IPS-11a (cell line): ENCODE measurements around the gene ERCC8.
A peak's percentile ranks its signal among the peaks of the same experiment; 100 is the strongest.
"Not testable (repeated sequence)": the region's sequence is repeated elsewhere in the genome, so short reads cannot be mapped to it uniquely, and the experiment has no call there.

Experiments used
- H3K4me3 ChIP-seq: one replicate; pipeline ENCODE4 v1.5.1; 2013; ENCODE audit warnings: low read depth, low read length, control low read depth

Gene ERCC8

GRCh38 chr5:60918466-60918865, 26.4 kb downstream of the ERCC8 start:
- H3K4me3 ChIP-seq, result no peak overlapping the region

GRCh38 chr5:60916646-60917045, 28.2 kb downstream of the ERCC8 start:
- H3K4me3 ChIP-seq, result no peak overlapping the region

DNA sequence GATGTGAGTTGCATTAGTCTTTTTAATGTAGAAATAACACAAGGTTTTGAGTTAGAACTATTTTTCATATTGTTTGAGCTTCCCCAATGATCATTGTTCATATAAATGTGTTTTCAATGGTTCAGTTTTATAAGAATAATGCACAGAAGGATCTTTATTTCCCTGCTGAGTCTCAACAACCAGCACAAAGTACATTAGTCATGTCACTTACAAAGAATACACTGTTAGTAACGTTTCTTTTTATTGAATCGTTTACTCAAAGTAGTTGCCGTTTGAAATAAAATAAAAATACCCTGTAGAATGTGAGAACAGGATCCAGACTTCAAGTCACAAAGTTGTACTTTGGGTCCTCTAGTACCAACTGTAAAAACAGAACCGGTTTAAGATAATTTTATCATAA, 41.5 kb downstream of the ERCC8 start:
- H3K4me3 ChIP-seq, result no peak overlapping the region

DNA sequence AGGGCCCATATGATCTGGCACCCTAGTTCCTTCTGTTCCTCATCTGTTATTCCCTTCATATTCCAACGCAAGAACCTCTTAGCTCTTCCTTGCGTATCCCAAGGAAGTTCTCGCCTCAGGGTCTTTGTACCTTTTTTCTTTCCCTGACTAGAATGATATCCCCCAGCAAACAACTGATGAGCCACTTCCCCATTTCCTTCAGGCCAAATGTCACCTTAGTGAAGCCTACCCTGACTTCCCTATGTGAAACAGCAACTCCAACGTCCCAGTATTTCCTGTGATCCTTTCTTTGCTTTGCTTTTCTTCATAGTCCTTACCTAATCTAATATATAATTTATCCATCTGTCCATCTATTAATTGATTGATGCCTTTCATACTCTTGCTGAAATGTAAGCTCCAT, 47.9 kb downstream of the ERCC8 start:
- no peak overlapping the region for H3K4me3 ChIP-seq

GRCh38 chr5:60893521-60893920, 51.3 kb downstream of the ERCC8 start:
- H3K4me3 ChIP-seq, result no peak overlapping the region

- H3K4me3 ChIP-seq, result no peak overlapping the region
These were observed 53.2 kb downstream of the ERCC8 start for GRCh38 chr5:60891667-60892066.

- no peak overlapping the region for H3K4me3 ChIP-seq
These were observed 56.4 kb downstream of the ERCC8 start for GRCh38 chr5:60888359-60889061.

DNA sequence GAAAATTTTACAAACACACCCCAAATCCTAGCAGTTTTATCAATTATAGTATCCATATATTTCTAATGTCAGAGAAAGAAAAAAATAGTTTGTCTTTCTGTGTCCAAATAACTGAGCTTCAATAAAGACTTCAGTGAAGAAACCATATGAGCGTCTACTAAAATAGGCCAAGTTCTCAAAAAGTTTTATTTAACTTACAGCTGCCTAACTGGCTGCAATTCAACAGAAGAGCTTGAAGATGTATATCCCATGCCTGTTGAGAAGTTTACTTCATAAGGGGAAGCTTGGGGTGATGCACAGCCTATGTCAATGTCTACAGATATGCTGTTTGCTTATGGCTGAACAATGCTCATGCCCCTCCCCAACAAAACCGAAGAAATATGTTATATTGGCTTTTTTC, 57.1 kb downstream of the ERCC8 start:
- H3K4me3 ChIP-seq, result no peak overlapping the region

- H3K4me3 ChIP-seq, result no peak overlapping the region
These were observed 57.8 kb downstream of the ERCC8 start for GRCh38 chr5:60887096-60887495.

GRCh38 chr5:60886158-60886557, 58.7 kb downstream of the ERCC8 start:
- H3K4me3 ChIP-seq, result no peak overlapping the region

DNA sequence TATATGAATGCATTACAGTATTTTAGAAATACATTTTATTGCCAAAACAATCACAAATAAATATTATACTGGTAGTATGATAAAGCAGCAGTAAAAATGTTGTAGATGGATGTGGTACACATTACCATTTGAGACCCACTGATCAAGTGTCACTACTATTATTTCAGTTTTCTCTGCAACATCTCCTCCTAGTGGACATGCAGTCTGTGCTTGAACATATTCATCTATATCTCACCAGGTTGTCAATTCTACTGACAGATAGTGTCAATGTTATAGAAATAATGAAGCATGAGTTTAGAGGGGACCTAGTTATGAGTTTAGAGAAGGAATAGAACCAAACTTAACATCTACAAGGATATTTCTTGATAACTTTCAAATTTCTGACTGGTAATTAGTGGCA, 61.6 kb downstream of the ERCC8 start:
- no peak overlapping the region for H3K4me3 ChIP-seq

- H3K4me3 ChIP-seq, result no peak overlapping the region
These were observed 72.0 kb downstream of the ERCC8 start for GRCh38 chr5:60872892-60873291.

GRCh38 chr5:60870857-60871256, 74.0 kb downstream of the ERCC8 start:
- no peak overlapping the region for H3K4me3 ChIP-seq

- H3K4me3 ChIP-seq, result not testable (repeated sequence)
These were observed 84.3 kb downstream of the ERCC8 start for GRCh38 chr5:60860572-60860971.

- no peak overlapping the region for H3K4me3 ChIP-seq
These were observed 88.8 kb downstream of the ERCC8 start for GRCh38 chr5:60856066-60856465.

DNA sequence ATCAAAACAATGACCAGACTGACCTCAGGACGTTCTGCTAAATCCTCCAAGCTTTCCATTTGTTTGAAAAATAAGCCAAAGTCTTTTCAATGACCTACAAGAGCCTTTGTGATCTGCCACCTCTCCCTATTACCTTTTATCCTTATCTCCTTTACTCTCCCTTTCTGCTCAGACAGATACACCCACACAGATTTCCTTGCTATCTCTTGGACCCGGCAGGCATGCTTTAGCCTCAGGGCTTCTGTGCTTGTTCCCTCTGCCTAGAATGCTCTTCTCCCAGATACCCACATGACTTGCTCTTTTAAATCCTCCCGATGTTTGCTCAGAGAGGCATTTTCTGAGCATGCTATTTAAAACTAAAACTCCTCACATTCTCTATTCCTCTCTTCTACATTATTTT, 91.9 kb downstream of the ERCC8 start:
- no peak overlapping the region for H3K4me3 ChIP-seq

- H3K4me3 ChIP-seq, result no peak overlapping the region
These were observed 92.6 kb downstream of the ERCC8 start for GRCh38 chr5:60852317-60852716.

DNA sequence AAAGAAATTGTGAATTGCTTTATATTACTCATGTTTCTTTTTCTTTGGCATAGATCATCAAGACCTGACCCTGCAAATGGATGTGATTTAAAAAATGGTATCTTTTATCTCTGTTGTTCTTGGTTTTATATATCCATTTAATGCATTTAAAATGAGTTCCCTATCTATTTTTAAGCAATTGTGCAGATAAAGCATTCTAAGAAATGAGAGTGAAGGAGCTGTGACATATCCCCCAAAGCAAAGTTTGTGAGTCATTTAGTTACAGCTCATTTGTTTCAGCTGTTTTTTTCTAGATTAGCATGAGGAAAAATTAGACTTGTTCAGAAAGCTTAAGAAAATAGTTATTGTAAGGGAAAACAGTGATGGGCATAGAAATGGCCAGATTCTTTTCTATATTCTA, 93.2 kb downstream of the ERCC8 start:
- H3K4me3 ChIP-seq, result no peak overlapping the region

DNA sequence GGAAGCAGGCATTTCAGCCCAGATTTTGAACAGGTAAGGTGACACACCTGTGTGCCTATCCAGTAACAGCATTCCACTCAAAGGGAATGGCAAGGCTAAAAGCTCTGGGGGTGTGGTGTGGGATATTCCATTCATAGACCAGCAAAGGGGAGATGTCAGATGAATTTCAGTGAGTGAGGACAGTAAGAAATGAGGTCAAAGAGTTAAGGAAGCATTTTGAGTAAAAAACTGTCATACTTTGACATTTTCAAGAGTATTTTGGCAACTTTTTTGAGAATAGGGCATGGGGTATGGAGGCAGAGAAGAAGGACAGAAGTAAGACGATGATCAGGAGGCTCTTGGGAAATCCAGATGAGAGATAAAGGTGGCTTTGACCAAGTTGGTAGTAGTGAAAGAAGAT, 98.6 kb downstream of the ERCC8 start:
- no peak overlapping the region for H3K4me3 ChIP-seq

DNA sequence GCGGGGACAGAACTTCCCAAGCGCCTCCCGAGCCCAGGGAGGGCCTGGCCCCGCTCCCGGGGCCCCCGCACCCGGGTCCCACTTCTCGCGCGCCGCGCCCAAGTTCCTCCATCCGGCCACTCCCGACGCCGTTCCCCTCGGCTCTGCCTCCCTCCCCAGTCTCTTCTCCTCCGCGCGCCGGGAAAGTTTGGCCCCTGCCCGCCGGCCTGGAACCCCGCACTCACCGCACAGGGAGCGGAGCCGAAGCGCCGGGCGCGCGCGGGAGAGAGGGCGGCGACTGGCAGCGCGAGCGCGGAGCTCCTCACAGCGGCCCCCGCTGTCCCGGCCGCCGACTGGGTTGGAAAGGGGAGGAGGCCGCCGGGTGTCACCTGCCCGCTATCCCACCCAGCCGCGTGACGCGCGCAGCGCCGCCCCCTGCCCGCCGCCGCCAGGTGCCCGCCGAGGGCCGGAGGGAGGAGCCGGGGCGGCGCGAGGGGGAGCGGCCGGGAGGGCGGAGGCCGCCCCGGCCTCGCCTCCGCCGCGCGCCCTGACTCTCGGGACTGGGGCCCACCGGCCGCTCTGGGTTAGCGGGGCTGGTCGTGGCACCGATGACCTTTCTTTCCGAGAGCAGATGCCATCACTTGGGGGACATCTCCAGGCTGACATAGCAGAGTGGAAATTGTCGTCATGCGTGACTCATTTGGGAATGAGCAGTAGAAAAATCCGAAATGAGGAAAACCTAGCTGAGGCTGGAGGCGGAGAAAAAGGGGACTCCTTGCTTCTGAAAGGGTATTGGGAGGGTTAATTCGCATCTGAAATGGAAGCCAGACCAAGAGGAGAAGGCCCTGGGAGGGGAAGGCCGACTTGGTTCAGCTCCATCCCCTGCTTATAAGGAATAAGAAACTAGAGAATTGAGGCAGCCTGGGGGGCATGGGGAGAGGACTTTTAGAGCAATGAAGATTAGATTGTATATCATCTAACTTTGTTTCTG, 100.6 kb downstream of the ERCC8 start, which contains the start of gene ELOVL7:
Gene ELOVL7, minus strand, starts transcription at position 334 of the 970 bp plus-strand sequence. CDS start 56,872 bp downstream, outside the sequence.
- H3K4me3 ChIP-seq, result peak within 1 kb of the TSS; percentile 87

- H3K4me3 ChIP-seq, result peak overlapping the region; percentile 72
These were observed 101.4 kb downstream of the ERCC8 start for GRCh38 chr5:60843386-60843935.
